Left forelimb (tissue), 1 donor: ENCODE data around the gene LRMDA.
A peak's percentile ranks its signal among the peaks of the same experiment; 100 is the strongest.

ENCODE experiments used
- DNase-seq: peaks from one replicate; pipeline ENCODE4 v3.0.0-alpha.2; 2018; ENCODE audit warnings: low spot score

Gene LRMDA

DNA sequence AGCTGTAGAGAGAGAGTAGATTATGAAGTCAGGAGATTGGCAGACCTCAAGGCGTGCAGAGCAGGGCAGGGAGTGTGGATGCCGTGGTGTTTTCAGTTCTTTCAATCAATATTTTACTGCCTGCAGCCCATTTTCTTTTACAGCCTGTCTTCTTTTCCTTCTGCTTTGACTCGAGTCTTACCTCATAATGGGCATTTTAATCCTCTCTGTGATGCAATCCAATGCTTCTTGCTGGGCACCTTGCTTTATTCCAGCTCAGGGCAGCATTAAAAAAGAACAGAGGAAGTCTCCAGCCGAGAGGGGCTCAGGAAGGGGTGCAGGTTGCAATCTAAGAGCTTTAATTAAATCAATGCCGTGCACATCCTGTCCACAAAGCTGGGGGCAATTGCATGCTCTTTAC lies 839.0 kb downstream of the LRMDA start:
- DNase-seq, result no peak

DNA sequence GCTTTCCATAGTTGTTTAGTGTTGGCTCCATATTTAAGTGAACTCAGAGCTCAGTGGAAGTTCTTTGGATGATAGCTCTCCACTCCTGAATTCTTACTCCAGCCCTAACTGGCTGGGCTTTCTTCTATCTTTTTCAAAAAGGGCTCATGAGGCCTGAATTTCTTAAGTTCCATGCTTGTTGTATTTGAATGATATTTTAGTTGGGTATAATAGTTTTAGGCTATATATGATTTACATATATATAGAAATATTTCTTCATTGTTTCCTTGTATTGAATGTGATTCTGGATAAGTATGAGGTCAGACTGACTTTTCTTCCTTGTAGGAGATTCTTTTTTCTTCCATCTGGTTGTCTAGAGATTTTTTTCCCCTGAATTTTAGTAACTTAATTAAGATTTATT lies 843.5 kb downstream of the LRMDA start:
- DNase-seq, result no peak

DNA sequence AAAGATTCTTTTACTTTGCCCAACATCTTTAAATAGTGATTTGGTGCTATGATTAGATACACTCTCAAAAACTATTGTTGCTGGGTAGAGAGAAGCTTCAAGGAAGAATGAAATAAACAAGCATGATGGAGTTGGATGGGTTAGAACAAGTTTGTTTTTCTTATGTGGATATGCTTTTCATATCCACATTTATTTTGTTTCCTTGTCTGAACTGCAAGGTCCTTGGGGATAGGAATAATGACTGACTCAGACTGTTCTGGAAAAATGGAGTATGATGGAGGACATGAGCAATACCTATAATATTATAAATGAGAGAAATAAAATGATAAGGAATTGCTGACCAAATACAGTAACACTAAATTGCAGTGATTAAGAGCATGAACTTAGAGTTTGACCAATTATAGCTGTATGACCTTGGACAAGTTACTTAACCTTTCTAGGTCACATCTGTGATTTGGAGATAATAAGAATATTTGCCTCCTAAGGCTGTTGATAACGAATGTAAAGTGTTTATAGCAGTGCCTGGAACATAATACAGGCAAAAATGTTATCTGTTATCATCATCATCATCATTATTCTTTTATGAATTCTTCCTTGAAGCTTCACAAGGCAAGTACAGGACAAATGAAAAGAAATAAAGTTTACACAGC lies 847.5 kb downstream of the LRMDA start:
- DNase-seq, result no peak

DNA sequence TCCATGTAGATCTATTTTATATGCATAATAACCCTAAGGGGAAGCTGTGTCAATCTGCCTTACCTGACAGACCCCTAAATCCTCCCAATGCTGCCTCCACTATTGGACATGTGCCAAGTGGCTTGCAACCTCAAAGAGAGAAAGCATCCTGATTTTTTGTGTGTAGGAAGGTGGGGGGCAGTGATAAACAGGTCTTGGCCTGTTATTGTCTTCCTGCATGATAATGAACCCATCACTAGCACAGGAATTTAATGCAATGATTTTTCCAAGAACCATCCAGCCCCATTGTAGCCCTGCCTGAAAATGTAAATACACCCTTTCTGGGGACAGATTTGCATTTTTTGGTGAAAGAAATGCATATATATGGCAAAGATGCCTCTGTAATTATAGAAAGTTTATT lies 850.2 kb downstream of the LRMDA start:
- no peak for DNase-seq

DNA sequence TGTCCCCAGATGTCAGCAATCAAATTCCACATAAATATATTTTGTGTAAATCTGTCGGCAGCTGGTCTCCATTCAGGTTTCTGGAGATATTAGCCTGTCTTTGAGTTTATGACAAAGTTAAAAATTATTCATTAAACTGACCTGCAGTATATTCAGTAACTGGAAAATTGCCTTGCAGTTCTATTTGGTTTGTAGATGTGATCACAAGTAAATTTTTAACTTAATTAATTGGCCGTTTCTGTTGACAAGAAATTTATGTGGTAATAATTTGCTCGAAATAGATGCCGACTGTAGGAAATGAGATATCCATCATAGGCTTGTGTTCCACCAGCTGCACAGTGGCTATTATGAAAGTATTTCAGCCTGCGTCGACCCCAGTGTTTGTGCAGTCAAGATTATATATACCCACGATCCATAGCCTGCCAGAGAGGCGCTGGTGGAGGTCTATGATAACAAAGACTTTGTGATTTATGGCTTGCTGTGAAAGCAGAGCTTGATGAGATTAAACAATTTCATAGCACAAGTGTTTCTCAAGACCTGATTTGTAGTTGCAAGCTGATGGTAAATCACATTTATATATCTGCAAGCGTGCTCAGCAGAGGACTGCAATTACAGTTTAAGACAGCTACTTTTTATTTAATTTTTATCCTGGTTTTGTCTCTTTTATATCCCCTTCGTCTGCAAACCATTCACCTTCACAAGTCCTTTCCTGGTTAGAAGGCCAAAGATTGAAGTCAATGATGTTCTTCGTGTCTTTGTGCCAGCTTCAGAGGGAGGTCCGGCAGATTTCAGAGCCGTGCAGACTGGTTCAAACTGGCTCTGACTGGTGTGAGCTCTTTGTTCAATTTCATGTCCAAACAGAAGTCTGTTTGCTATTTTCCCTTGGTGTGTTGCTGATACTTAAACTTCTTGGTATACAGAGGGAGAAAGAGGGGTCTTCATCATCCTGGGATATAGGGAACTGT lies 850.9 kb downstream of the LRMDA start:
- DNase-seq, result no peak

DNA sequence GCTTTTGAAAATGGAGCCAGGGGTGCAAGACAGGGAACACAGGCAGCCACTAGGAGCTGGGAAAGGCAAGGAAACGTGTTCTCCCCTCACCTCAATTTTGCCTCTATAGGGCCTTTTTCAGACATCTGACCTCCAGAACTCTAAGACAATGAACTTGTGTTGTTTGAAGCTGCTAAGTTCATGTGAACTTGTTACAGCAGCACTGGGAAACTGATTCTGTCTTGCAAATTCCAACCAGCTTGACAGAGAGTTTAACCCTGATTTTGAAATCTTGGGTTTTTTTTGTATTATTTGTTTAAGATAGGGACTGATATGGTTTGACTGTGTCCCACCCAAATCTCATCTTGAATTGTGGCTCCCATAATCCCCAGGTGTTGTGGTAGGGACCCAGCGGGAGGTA lies 852.9 kb downstream of the LRMDA start:
- DNase-seq, result no peak

DNA sequence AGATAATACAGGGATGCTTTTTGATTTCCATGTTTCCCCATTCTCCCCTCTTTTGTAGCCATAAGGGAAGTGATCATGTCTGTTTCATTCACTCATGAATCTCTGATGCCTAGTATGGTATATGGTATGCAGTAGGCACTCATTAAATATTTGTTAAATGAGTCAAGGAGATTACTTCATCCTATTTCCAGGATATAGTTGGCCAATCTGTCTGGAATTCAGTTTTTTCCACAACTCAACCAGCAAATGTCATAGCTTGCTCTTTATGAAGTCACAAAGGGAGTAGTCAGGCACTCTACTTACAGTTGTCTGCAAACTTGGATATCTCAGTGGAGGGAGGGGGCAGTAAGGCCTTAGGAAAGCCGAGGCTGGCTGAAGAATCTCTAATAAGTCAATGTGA lies 853.6 kb downstream of the LRMDA start:
- no peak for DNase-seq

DNA sequence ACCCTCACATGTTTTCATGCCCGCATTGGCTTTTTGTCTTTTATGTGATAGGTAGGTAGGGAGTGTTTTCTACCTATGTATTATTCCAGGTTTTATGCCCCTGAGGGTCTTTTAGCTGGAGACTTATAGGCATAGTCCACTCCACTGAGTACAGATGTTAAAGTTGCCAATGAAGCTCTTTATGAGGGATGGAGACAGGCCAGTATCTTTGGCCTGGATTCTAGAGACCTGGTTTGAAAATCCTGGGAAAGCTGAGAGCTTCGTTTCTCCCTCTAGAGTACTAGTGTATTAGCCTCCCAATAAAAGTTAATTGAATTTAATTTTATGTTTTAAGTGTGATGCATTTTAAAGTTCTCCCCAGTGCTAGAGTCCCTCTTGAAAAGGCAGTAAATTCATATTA lies 854.1 kb downstream of the LRMDA start:
- no peak for DNase-seq

DNA sequence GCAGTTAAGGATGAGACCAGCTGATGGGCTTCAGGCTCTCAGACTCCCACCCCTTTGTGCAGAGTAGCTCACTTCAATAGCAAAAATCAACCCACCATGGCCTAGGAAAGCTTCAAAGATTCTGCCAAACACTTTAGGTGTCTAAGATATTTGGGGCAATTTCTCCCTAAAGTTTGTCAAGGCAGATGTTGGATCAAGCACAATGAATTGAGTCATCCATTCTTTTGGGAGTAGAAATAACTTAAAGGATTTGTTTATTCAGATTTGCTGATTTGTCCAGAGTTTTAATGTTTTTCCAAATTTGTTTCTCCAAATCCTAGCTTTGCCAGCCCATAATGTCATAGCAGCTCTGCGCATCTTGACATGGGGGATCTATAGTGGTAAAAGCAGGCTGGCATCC lies 855.1 kb downstream of the LRMDA start:
- no peak for DNase-seq

DNA sequence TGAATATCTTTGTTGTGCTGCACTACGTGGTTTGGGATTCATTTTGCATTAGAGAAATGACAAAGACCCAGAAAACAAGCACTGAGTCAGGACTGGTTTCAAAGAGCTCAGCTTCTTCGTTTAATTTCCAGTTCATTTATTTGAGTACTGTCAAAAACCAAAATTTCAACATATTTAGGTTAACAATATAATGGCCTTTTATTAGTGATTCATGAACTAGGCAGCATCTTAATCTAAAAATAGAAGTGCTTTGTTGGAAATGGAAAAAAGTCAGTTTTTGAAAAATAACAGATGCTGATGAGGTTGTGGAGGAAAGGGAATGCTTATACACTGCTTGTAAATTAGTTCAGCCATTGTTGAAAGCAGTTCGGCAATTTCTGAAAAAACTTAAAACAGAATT lies 856.4 kb downstream of the LRMDA start:
- no peak for DNase-seq

DNA sequence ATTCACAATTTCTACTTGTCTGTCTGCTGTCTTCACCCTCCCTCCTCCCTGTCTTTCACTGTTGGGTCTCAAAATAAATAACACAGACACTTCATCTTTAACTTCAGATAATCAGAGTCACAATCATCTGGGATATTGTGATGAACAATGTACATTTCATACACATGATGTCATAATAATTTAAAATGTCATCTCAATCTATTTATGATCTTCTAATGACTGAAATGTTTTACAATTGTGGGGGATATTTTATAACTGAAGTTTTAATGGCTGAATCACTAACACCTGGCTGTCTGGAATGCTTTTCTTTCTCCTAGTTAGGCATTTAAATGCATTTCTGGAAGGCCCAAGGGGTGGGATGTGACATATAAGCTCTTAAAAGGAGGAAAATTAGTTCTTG lies 859.8 kb downstream of the LRMDA start:
- DNase-seq, result no peak

DNA sequence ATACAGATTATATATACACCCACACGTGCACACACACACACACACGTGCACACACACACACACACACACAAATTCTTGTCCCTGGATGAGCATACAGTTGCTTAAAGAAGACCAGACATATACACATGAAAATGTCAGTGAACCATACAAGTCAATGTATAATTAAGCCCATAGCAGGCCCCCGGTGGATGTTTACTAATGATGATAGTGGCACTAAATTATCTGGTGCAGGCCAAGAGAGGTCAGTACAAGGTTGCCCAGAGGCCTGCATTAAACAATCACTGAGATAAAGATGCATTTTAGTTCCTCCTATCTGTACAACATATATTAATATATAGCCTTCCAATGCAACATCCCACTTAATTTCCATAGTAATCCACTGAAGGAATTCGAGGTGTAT lies 860.5 kb downstream of the LRMDA start:
- no peak for DNase-seq

DNA sequence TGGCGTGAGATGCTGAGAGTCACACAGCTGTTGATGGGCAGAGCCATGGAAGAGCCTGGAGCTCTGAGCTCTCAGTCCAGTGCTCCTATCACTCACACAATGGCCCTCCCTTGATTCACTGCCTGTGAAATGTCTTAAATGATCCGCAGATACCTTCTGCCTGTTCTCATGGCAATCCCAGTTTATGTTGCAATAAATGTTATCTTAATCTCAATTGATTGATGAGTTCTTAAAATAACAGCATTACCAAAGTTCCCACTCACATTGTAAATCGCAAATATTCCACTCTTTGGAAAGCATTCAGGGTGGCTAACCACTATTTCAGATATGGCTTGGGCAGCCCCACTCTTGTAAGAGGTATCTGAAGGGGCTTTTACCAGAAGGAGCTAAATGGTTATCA lies 865.5 kb downstream of the LRMDA start:
- DNase-seq, result no peak

DNA sequence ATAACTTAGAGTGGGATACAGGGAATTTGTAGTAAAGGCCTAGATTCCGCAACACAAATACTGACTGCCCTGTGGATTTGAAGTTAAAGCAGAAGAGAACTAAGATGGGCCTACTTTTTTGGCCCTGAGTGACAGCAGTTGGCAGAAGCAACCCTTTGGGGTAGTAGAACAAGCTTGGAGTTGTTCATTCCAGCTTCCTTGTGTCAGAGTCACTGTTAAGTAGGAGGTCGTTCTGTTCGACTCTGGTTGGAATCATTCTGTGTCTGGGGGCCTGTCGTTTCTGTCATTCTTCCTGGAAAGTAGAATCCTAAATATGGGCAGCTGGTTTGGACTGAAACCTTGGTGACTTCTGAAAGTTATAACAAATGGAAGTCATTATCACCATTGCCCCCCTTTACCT lies 865.9 kb downstream of the LRMDA start:
- no peak for DNase-seq

DNA sequence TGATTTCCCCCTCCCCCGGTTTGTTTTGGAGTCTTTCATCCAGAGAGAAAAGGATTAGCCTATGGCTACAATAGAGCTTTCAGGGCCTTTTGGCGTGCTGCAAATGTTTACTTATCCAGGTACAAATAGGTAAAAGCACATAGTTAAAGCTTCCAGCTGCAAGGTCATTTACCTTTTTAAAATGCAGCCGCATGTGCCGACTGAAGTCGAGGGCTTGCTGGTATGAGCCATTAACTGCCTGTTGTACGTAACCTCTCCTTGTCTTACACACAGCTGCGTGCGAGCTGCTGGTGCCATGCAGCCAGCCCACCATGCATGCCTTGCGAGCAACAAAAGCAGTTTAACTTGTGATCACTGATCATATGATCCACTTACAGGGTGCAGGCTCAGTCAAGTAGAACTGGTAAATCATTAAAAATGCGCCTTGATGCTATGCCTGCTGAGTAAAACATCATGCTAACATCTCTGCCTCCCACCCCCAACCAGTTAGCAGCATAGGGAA lies 866.4 kb downstream of the LRMDA start:
- DNase-seq, result no peak

DNA sequence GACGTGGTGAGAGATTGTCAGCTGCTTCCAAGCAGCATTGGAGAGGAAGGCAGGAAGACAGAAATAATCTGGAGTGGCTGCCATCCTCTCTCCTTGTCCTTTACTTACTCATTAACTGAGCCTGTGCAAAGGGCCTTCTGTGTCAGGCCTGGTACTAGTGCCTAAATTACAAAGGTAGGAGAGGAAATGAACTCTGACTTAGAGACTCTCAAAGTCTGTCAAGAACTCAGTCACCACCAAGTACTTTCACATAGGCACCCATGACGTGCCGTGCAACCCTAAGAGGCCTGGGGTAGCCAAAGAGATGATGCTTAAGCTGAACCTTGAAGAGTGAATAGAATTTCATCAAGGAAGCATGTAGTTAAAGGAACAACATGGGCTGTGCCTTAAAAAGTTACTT lies 866.9 kb downstream of the LRMDA start:
- no peak for DNase-seq

DNA sequence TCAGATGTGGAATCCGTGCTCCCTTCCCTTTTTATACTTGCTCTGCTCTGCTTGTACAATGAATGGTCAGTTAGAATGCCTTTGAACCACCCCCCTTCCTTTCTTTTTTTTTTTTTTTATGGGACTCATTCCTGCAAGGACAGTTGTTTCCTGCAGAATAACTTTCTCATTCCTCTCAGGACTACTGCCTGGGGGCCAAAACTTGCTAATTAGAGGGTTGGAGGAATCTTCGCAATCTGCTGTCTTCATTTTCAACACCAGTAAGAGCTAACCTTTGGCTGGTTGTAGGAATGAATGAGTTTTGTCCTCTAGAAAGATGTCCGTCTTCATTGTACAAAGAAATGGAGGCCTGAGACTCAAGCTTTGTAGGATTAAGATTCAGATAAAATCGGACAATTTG lies 868.1 kb downstream of the LRMDA start:
- no peak for DNase-seq

DNA sequence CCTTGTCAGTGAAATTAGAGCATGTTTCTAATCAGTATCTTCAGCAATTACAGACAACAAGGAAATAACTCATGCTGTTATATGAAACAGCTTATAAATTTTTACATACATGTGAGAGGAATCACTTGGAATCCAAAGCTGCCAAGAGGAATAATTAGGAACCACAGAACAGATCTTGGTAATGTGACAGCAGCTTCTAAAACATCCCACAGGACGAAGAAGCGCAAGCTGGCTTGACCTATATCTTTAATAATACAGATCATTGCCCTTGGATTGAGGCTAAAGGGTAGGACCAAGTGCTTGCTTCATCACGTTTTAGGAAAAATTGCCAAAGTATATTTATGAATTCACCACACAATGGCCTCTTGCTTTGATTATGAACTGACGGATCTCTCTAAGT lies 869.8 kb downstream of the LRMDA start:
- DNase-seq, result no peak

DNA sequence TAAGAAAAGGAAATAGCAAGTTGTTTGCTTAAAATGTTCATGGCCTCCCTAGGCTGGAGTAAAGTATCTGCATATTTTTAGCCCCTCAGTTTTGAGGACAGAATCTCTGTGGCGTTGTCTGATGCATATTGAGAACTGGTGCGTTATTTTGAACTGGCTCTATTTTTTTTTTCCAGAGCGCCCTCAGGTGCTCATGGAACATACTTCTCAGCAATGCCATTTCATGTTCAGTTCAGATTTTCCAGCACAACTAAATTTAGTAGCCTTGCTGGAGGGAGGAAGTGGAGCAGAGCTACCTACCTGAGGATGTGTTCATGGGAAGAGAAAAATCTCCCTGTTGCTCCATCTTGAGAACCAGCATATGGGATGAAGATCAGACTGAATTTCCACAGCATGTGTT lies 870.5 kb downstream of the LRMDA start:
- no peak for DNase-seq

DNA sequence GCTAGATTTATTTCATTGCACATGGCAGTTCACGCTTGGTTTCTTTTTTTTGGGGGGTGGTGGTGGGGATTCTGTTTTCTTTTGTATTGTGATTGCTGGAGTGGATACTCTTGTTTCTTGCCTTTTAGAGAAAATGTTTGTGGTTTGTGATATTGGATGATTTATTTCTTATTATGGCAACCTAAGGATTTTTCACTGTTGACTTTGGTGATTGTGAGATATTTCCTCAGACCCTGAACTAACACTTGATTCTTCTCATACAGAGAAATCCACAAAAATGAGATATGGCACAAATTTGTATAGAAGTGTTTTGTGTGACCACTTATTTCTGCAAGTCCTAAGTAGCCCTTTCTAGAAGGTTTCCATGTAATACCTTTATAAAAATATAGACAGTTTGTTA lies 871.1 kb downstream of the LRMDA start:
- no peak for DNase-seq

DNA sequence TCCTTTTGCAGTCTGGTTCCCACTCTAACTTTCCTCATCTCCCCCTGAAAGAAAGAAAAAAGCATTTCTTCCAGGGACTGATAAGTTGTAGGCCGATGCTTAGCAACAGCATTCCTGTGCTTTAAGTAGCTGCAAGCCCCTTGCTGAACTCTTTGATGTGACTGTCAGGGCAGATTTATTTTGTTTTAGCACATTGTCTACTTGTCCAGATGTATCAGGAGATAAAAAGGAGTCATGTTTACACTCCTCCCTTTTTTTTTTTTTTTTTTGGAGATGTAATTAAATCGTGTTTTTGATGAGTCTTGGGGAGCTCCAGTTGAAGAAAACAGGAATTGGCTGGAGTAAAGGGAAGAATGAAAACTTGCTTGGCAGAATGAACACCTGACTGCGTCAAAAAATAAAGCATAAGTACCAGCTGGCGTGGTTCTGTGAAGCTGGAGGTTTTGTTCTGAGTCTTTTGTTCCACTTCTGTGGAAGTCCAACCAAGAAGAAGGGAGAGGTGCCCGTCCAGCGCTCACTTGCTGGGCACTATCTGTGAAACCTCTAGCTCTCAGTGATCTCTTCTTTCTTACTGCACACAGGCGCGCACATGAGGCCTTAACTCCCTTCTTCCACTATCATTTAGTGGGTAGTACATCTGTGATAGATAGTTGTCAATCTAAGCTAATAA lies 871.7 kb downstream of the LRMDA start:
- DNase-seq, result no peak

DNA sequence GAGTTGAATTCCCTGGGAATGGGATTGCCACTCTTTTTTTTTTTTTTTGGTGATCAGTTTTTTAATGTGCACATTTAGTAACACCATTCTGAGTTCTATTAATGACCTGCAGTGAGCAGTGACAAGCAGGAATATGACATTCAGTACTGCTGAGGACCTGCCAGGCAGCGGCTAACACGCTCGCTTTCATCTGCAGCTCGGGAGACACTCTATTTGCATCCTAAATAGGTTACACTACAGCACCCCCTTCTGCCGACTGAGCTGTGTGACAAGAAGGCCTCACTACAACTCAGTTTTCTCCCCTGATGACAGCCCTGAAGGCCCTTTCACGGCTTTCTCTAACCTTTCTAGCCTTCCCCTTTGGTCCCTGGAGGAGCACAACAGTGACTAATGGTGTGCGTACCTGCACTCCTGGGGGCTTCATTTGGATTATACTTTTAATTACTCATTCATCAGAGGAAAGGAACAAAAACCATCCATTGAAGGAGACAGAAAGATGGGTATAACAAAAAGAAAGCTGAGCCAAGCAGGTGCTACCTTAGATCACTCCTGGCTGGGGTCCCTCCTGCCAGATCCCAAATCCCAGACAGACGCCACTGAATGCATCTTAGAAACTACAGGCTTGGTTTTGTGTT lies 872.4 kb downstream of the LRMDA start:
- peak; percentile 71 for DNase-seq
